Activated T-cell treated with anti-CD3 and anti-CD28 coated beads for 4 hours (primary cell): ENCODE measurements around the gene BOD1.

Source experiments
- DNase-seq: peaks from one replicate; pipeline ENCODE4 v3.0.0-alpha.2; 2020

BOD1 gene

DNA sequence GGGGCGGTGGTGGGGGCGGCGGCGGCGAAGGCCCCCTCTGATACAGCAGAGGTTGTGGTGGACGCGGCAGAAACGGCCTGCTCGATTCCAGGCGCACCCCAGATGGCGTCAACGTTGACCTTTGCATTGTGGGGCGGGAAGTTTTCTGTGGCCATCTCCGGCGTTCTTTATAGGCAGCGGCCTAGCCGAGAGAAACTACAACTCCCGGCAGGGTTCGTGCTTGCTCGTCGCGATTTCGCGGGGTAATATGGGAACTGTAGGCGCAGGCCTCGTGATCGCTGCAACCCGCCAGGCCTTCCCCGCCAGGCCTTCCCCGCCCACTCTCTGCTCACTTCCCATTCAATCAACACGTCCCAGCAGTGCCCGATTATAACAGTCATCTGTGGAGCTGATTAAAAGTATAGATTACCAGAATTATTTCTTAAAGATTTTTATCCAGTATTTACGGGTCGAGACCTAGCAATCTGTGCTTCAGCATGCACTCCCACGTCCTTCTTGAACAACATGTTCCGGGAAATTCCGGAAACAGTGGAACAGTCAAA is at the start of gene BOD1:
TSS of gene BOD1 (minus strand) at position 74 of the 542 bp plus-strand sequence. CDS start 214 bp downstream, outside the sequence.
- peak; percentile 92 for DNase-seq

DNA sequence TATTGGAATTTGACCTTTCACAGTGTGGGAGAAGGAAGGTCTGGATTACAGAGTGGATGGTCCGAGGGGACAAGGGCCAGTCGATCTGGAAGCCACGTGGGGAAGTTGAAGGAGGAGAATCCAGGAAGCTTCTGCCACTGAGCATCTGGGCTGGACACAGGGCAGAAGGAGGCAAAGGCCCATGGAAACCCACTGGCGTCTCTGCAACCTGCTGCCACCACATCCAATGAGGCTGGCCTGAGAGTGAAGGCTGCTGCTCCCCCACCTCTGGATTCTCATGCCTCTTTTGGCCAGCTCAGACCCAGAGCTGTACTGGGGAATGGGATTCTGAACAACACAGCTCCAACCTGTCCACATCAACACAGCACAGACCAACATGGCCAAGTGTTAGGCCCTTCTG is 48.9 kb upstream of the BOD1 start:
- DNase-seq, result no peak

DNA sequence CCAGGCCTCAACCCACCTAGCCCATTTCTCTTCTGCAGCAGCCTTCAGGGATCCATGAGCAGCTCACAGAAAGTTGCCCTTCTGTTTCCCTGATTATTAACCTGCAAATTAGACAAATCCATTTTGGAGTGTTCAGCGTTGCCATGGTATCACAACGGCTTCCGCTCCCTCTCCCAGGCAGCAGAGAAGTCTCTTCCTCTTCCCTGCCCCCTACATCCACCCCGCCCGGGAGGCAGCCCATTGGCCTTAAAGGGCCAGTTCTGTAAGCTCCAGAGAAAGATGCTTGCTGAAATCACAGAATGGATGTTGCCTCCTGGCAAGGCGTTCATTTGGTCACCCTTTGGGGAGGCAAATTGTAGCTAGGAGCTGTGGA is 47.7 kb upstream of the BOD1 start:
- no peak for DNase-seq

- DNase-seq, result no peak
Measured at GRCh38 chr5:173663352-173664153, 47.1 kb upstream of the BOD1 start.

- DNase-seq, result no peak
Measured at GRCh38 chr5:173662581-173663351, 46.3 kb upstream of the BOD1 start.

DNA sequence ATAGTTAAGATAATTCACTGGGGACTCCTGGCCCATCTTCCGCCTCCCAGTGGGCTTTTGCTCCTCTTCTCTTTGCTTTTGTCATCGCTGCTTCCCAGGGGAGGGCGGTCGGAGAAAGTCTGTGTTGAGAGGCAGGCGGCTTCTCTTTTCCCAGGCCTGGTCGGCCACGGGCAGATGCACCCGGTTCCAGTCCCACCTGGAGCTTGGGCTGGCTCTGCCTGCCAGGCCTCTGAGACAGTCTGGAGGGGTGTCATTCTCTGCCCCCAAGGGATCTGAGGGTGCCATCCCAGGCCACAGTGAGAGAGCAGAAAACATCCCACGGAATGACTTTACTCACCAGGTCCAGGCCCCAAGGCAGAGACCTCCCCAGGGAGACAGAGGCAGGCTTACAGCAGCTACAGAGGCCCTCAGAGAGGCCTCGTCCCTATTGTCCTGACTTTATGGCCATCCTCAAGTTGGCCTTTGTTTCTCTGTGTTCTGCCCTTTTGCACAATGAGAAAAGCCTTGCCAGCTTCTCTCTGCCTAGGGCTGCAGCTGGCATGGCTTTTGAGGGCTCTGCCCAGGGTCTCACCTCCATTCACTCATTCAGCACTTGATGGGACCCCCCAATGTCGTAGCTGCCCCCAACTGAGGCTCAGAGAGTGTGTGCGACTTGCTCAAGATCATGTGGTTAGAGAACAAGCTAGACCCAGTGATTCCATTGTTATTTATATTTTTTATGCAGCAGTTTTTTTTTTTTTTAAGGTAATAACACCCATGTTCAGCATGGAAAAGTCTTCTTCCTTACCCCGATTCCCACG is 44.2 kb upstream of the BOD1 start:
- DNase-seq, result no peak

- DNase-seq, result no peak
Measured at GRCh38 chr5:173659423-173659822, 43.0 kb upstream of the BOD1 start.

GRCh38 chr5:173657741-173658356 is 41.4 kb upstream of the BOD1 start:
- no peak for DNase-seq

GRCh38 chr5:173655196-173655797 is 38.8 kb upstream of the BOD1 start:
- no peak for DNase-seq

DNA sequence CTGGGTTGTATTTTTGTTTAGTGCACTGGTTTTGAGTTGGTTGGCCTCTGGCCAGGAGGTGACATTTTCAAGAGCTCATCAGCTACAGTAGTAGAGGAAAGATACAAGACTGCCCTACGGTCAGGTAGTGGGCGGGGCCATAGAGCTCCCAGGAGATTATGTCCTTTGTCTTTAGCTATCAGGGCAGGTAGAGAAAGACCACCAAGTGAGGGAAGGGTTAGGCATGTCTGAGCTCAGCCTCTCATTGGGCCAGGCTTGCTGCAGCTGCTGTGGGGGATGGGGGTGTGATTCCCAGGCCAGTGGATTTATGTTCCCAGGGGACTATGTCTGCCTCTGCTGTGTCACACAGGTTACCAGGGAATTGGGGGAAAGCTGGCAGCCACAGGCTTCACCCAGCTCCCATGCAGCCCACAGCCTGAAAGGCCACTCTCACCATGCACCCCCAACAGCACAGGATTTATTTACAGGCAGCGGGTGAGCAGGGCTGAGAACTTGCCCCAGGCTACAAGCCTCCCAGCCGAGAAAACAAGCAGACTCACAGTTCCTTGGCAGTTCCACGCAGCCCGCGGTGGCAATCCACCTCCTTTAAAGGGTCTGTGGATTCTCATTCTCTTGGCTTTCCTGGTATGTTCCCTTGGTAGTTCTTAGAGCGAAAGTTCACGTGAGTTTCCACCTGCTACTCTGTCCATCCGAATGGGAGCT is 37.5 kb upstream of the BOD1 start:
- DNase-seq, result no peak

- no peak for DNase-seq
Measured at GRCh38 chr5:173648308-173648866, 31.9 kb upstream of the BOD1 start.

- DNase-seq, result no peak
Measured at GRCh38 chr5:173646692-173647091, 30.2 kb upstream of the BOD1 start.

DNA sequence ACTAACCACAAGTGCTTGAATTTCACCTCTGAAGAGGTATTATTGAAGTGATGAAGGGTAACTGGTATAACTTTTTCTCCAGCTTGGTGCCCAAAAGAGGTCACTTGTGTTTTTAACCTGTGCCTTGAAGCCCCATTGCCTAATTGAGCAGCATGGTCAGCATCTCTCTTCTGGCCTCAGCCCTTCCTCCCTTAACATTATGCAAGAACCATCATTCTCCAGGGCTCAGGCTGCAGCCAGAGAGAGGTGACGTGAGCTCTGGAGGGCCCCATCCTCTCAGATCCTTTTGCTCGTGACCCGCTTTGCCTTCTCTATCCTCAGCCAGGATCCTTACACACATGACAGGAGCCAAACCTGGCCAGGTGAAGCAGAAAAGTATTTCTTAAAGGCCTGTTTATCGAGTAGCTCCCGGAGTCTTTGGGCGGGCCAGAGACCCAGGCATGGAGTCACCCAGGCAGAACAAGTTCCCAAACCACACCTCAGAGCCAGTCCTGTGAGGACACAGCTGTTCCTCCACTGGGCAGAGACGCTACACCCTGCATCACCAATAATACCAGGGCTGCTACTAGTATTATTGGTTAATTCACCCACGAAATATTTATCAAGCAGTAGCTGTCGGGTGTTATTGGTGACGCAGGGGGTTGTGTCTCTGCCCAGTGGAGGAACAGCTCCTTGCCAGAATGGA is 29.6 kb upstream of the BOD1 start:
- no peak for DNase-seq

GRCh38 chr5:173645437-173645807 is 29.0 kb upstream of the BOD1 start:
- no peak for DNase-seq

DNA sequence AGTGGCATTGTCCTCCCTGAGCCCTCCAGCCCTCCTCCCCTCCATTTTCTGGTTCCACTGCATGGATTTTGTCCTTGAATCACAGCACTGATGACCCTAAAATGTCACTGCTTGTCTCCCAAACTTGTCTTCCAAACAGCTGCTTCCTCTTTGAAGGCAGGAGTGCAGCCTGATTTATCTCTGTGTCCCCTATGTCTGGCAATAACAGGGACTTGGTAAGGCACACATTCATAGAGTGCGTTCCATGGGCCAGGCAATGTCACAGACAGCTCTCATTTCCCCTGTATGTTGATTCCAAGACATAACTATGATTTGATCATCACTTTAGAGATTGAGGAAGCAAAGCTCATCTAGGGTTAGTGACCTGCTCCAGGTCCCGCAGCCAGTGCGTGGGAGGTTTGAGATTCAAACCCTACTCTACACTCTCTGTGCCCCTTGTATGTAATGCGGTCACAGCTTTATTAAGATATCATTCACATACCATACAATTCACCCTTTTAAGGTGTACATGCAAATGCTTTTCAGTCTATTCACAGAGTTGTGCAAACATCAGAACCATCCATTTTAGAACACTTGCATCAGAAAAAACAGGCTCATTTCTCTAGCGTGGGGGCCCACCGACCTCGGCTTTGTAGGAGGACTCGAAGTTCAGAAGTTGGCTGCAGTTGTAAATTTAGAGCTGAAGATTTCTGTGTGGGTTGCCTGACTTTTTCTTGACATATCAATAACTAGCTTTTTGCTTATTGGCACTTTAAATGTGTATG is 28.4 kb upstream of the BOD1 start:
- no peak for DNase-seq

DNA sequence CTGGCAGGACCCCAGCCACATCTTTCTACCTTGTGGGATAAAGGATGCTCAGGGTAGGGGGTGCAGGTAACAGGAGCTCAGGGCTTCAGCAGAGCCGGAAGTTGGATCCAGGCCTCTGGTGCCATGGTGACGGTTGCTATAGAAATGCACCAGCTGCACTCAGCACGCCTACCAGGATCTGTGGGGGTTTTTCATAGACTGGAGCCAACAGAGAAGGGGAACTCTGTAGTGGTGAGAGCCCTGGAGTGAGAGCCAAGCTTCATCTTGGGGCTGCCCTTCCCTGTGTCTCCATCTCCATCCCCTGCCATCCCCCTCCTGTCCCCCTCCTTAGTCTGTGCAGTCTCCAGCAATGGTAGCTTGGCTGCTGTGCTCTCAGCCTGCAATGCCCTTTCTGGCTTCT is 27.5 kb upstream of the BOD1 start:
- no peak for DNase-seq

- no peak for DNase-seq
Measured at GRCh38 chr5:173642895-173643481, 26.5 kb upstream of the BOD1 start.

DNA sequence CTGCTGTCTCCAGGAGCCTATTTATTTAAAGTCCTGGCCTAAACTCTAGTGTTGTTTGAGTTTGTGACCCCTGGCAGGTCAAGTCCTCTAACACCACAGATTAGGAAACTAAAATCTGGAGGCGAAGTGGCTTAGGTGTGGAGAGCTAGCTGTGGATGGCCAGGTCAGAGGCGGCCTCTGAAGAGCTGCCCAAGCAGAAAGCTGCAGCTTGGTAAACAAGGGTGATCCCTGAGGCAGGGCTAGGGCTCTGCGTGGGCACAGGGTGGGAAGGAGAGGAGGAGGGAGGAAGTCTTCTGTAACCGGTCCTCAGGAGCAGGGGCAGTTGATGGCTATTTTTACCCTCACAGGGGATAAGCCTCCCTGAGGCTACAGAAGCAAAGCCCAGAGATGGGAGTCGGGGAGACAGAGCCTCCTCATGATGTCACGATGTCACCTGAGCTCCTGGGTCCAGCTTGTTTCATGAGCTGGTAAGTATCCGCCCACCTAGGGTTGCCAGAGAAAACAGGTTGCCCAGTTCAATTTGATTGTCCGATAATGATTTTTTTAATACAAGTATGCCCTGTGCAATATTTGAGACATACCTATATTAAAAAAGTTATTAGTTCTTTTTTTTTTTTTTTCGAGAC is 25.9 kb upstream of the BOD1 start:
- DNase-seq, result no peak
